22Rv1 (cell line): Measurements from ENCODE around the gene SERPINE2.

Experiments
- CTCF ChIP-seq: fragments of 450-650 bp; IDR thresholded peaks from 2 replicates; pipeline ENCODE4 v1.5.1; 2017; ENCODE audit warnings: mild to moderate bottlenecking
- ZFX ChIP-seq: fragments of 450-650 bp; IDR thresholded peaks from 2 replicates; pipeline ENCODE4 v1.6.1; 2017; ENCODE audit warnings: antibody characterized with exemption, borderline replicate concordance

GRCh38 chr2:223930103-223930976 lies 108.7 kb downstream of the SERPINE2 start:
- TF ChIP-seq CTCF: no peak
- TF ChIP-seq ZFX: no peak
